ENCODE results near the gene PRR19. TPM values are rescaled to one million over a fixed set of nuclear protein-coding genes. Genes with fewer than 3 reads are reported as not detected.
A peak's percentile ranks its signal among the peaks of the same experiment; 100 is the strongest.

The PRR19 gene
- total RNA-seq, 1 experiment from 2014 or later: 2.3 TPM

DNA sequence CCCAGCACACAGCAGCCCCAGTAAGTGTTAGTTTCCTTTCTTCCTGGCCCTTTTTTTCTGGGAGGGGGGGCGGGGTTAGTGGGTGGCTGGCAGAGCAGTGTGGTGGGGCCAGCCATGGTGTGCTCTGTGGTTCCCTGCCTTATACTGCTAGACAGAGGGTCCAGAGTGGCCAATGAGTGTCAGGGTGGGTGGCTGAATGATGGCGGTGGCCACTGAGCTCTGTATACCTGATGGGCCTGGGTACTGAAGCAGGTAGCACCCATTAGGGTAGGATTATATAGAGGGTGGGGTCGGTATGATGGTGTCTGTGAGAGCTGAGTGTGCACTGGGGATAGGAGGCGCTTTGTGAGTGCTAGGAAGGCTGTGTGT is 19.1 kb upstream of the PRR19 start:
- DNase-seq (ENCODE audit: low read depth): no peak

DNA sequence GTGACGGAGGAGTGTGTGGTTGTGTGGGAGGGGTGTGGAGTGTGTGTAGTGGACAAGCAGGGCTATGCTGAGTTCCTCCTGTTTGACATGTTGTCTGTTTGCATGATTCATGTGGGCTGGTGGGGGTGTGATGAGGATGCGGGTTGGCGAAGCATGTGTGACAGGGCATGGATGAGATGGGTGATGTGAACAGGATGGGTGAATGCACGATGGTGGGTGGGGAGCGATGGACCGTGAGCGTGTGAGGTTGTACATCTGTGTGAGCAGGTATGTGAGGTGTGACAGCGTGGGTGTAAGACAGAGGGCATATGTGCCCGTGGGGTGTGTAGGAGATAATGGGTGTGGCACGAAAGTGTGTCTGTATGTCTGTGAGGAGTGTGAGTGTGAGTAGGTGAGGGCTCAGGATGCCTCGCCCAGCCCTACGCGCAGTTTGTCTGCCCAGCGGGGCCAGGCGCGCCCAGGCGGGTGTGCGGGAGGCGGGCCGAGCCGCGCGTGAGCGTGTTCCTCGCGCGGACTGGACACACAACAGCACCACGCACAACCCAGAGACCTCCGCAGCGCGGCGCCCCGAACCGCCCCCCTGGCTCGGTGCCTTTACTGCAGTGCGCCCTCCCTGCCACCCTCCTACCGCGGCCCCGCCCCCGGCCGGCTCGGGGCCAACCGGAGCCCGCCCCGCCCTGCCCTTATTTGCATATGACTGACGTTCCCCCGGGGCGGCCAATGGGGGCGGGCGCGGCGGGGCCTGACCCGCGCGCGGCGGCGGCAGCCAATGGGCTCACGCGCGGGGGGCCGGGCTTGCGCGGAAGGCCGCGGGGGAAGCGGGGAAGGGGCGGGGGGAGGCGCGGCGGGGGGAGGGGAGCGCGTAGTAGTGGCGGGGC is 18.5 kb upstream of the PRR19 start:
- peak; percentile 91 for DNase-seq (ENCODE audit: low read depth)

DNA sequence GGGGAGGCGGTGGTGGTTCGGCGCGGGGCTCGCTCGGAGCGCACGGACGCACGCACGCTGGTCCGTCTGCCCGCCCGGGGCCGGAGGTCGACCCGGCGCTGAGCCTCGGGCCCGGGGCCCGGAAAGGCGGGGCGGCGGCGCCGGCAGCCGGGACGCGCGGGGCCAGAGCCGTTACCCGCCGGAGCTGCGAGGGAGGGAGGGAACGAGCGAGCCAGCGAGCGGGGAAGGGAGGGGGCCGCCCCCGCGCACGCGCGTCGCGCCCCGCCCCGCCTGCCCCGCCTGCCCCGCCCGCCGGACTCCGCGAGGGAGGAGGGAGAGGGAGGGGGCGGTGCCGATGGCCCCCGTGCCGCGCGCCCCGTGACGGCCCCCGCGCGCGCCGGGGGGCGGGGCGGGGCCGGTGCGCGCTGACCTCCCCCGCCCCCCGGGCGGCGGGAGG is 17.8 kb upstream of the PRR19 start:
- DNase-seq (ENCODE audit: low read depth): peak; percentile 68

DNA sequence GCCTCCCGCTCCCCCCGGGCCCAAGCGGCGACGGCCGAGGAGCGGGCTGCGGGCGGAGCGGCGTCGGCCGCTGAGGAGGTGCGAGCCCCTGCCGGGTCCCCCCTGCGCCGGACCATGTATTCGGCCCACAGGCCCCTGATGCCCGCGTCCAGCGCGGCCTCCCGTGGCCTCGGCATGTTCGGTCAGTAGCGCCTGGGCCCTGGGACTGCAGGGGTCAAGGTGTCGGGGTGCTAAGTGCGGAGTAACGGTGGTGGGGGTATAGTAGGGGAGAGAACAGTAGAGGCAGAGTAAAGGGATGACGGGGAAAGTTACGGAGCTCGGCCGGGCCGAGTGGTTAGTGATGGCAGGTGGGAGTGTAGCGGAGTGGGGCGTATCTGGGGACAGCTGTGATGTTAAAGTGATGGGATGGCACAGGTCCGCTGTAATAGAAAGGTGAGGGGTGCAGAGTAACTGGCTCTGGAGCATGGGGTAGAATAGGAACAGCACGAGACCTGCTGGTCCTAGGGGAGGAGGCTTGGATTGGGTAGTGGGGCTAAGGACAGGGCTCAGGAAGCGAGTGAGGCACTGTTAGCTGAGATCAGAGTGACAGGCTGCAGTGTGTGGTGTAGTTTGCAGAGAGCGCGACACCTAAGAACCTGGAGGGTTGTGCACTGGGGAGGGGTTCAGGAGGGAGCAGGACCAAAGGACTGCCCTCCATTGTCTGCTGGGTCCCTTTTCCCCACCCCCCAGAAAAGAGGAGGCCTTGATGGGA is 17.2 kb upstream of the PRR19 start:
- no peak for DNase-seq (ENCODE audit: low read depth)

DNA sequence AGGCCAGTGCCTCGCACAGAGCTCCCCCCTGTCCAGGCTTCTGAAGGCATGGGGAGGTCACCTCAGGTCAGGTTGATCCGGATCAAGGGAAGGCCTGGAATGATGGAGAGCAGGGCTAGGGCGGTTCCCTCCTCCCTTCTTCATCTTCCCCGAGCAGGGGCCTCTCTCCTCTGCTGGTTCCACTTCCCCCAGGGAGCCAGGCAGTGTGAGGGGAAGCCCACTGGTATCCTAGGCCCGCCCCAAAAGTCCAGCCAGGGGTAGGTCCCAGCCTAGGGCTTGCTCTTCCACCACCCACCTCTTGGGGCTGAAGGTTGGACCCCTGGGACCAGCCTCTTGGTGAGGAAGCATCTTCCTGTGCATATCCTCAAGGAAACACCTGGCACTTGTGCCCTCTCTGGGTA is 16.4 kb upstream of the PRR19 start:
- no peak for DNase-seq (ENCODE audit: low read depth)

DNA sequence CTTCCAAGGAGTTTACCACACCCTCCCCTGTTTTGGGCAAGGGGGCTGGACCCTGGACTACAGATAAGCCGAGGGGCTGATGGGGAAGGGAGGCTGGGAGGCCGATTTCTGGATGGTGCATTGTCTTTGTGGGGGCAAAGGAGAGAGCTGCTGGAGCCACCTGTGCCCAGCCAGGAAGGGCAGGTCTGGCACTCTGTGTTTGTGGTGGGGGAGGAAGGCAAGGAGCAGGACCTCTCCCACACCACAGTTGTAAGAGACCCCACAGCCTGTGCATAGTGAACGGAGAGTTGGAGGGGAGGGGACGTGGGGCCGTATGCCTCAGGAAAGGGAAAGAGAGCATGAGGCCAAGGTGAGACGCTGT is 16.0 kb upstream of the PRR19 start:
- no peak for DNase-seq (ENCODE audit: low read depth)

DNA sequence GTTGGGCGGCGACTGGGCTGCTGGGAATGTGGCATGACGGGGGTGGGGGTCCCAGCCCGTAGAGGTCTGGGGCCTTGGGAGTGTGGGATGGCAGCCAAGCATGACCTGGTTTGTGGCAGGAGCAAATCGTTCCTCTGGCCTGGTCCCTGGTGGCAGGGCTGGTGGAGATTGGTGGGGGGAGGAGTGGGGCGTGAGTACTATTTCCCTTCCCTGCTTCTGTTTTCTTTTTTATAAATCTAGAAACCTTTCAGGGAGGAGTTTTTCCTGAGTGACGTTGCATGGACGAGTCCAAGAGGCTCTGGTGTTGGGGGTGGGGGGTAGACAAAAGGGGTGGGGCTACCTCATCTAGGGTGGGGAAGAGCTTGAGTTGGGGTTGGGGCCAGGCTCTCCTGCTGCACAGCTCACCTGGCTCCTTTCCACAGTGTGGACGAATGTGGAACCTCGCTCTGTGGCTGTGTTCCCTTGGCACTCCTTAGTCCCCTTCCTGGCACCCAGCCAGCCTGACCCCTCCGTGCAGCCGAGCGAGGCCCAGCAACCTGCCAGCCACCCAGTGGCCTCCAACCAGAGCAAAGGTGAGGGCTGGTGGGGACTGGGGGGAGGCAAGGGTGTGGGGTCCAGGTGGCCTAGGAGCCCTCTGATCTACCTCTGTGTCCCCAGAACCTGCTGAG is 15.4 kb upstream of the PRR19 start:
- no peak for DNase-seq (ENCODE audit: low read depth)

DNA sequence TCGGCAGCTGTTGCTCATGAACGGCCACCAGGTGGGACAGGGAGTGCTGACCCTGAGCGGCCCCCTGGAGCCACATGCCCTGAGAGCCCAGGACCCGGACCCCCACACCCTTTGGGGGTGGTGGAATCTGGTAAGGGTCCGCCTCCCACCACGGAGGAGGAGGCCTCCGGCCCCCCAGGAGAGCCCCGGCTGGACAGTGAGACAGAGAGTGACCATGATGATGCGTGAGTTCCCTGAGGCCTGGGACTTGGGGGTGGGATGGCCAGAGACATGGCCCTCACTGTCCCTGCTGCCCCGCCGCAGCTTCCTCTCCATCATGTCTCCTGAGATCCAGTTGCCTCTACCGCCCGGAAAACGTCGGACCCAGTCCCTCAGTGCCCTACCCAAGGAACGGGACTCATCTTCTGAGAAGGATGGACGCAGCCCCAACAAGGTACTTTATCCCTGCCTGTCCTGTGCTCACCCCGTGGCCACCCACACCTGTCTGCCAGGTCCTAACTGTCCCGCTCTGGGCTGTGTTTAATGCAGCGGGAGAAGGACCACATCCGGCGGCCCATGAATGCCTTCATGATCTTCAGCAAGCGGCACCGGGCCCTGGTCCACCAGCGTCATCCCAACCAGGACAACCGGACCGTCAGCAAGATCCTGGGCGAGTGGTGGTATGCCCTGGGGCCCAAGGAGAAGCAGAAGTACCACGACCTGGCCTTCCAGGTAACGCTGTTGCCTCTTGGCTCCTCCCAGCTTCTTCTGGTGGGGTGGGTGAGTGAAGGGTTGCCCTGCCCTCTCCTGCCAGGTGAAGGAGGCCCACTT is 14.7 kb upstream of the PRR19 start:
- DNase-seq (ENCODE audit: low read depth): no peak

DNA sequence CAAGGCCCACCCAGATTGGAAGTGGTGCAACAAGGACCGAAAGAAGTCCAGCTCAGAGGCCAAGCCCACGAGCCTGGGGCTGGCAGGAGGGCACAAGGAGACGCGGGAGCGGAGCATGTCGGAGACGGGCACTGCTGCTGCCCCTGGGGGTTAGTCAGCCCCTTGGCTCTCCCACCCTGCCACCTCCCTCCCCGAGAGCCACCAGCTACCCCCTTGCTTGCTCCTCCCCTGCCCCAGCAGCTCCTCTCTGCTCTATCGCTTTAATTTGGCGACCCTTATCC is 14.2 kb upstream of the PRR19 start:
- no peak for DNase-seq (ENCODE audit: low read depth)

DNA sequence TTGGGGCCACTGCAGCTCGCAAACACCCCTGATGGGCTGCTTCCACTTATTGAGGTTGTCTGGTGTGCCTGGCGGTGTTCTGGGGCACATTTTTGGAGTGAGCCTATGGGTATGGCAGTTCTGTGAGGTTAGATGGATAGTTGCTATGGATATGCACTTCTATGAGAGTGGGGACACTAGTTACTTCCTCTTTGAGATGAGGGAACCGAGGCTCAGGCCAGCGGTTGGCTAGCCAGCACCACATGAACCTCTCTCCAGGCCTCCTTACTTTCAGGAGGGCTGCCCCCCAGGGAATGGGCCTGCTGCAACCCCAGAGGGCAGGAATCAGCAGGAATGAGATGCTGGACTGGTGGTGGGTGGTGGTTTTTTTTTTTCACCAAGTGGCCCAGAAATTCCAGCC is 13.5 kb upstream of the PRR19 start:
- DNase-seq (ENCODE audit: low read depth): no peak

DNA sequence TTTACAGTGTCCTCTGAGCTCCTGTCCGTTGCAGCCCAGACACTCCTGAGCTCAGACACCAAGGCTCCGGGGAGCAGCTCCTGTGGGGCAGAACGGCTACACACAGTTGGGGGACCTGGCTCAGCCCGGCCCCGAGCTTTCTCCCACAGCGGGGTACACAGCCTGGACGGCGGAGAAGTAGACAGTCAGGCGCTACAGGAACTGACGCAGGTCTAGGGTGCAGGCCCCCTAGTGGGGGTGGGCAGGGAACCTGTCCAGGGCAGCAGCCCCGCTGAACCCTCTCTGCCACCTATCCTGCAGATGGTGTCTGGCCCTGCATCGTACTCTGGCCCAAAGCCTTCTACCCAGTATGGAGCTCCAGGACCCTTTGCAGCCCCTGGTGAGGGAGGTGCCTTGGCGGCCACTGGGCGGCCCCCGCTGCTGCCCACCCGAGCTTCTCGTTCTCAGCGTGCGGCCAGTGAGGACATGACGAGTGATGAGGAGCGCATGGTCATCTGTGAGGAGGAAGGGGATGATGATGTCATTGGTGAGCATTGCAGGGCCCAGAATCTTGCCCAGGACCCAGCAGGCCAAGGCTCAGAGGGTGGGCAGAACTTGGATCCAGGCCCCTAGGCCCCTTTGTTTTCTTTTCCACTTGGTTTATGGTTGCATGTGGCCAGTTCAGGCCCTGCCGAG is 12.9 kb upstream of the PRR19 start:
- no peak for DNase-seq (ENCODE audit: low read depth)

DNA sequence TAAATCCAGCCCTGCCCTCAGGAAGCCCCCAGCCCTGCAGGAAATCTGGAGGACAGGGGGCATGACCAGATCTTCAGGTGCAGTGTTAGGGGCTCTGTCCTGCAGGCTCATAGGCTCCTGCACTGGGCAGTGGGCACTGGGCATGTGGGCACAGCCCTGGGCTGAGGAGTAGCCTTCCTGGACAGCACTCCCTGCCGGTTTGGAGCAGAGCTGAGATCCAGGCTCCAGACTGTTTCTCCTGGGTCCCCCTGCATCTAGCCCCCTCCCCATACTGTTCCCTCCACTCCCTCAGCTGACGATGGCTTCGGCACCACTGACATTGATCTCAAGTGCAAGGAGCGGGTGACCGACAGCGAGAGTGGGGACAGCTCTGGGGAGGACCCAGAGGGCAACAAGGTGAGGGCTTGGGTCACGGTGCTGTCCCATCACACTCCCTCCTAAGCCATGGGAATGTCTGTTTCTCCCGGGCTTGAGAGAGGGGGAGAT is 12.3 kb upstream of the PRR19 start:
- no peak for DNase-seq (ENCODE audit: low read depth)

DNA sequence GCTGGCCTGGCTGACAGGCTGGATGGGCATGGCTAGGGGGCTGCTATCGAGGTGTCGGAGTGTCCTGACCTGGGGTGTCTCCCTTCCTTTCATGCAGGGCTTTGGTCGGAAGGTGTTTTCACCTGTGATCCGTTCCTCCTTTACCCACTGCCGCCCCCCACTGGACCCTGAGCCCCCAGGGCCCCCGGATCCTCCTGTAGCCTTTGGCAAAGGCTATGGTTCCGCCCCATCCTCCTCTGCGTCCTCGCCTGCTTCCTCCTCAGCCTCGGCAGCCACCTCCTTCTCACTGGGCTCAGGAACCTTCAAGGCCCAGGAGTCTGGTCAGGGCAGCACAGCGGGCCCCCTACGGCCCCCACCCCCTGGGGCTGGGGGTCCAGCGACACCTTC is 11.8 kb upstream of the PRR19 start:
- no peak for DNase-seq (ENCODE audit: low read depth)

DNA sequence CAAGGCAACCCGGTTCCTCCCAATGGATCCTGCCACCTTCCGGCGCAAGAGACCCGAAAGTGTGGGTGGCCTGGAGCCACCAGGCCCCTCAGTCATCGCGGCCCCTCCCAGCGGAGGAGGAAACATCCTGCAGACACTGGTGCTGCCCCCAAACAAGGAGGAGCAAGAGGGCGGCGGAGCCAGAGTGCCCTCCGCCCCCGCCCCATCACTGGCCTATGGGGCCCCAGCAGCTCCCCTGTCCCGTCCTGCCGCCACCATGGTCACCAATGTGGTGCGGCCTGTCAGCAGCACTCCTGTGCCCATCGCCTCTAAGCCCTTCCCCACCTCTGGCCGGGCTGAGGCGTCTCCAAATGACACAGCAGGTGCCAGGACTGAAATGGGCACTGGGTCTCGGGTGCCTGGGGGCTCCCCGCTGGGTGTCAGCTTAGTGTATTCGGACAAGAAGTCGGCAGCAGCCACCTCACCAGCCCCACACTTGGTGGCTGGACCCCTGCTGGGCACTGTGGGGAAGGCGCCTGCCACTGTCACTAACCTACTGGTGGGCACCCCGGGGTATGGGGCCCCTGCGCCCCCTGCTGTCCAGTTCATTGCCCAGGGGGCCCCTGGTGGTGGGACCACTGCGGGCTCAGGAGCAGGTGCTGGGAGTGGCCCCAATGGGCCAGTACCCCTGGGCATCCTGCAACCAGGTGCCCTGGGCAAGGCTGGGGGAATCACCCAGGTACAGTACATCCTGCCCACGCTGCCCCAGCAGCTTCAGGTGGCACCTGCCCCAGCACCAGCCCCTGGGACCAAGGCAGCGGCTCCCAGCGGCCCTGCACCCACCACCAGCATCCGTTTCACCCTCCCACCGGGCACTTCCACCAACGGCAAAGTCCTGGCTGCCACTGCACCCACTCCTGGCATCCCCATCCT is 11.2 kb upstream of the PRR19 start:
- DNase-seq (ENCODE audit: low read depth): no peak

DNA sequence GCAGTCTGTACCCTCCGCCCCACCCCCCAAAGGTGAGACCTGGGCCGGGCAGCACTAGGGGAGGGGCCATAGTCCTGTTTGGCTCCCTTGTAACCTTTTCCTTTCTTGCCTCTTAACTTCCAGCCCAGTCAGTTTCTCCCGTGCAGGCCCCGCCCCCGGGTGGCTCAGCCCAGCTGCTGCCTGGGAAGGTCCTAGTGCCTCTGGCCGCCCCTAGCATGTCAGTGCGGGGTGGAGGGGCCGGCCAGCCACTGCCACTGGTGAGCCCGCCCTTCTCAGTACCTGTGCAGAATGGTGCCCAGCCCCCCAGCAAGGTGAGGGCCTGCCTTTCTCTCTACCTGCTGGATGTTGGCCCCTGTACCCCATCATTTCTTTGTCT is 10.5 kb upstream of the PRR19 start:
- DNase-seq (ENCODE audit: low read depth): no peak

DNA sequence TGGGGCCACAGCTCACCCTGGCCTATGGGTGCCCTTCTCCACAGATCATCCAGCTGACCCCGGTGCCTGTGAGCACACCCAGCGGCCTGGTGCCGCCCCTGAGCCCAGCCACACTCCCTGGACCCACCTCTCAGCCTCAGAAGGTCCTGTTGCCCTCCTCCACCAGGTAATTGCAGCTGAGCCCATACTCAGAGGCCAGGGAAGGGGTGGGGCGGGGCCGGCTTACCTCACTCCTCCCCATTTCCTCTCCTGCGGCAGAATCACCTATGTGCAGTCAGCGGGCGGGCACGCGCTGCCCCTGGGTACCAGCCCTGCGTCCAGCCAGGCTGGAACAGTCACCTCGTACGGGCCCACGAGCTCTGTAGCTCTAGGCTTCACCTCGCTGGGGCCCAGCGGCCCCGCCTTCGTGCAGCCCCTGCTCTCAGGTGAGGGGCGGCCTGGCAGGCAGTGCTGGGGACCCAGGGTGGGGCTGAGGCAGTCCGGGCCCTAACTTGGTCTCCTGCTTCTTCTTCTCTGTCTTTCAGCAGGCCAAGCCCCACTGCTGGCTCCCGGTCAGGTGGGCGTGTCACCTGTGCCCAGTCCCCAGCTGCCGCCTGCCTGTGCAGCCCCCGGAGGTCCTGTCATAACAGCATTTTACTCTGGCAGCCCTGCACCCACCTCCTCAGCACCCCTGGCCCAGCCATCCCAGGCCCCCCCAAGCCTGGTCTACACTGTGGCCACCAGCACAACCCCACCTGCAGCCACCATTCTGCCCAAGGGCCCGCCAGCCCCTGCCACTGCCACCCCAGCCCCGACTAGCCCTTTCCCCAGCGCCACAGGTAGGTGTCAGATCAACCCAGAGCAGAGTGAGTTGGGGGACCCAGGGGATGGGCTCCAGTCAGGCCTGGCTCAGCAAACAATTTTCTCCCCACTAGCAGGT is 9.6 kb upstream of the PRR19 start:
- no peak for DNase-seq (ENCODE audit: low read depth)

DNA sequence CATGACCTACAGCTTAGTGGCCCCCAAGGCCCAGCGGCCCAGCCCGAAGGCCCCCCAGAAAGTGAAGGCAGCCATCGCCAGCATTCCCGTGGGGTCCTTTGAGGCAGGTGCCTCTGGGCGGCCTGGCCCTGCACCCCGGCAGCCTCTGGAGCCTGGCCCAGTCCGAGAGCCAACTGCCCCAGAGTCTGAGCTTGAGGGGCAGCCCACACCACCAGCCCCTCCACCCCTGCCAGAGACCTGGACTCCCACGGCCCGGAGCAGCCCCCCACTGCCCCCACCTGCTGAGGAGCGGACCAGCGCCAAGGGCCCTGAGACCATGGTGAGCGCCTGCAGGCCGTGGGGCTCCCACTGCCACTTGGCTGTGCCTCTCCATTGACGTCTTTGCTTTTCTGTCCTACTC is 9.0 kb upstream of the PRR19 start:
- no peak for DNase-seq (ENCODE audit: low read depth)

DNA sequence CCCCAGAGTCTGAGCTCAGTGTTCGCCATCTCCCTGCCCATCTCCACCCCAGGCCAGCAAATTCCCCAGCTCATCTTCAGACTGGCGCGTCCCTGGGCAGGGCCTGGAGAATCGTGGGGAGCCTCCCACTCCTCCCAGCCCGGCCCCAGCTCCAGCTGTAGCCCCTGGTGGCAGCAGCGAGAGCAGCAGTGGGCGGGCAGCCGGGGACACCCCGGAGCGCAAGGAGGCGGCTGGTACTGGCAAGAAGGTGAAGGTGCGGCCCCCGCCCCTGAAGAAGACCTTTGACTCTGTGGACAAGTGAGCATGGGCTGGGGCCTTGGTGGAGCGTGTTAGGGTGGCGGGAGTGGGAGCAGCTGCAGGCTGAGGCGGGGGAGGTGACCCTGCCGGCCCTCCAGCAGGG is 8.4 kb upstream of the PRR19 start:
- DNase-seq (ENCODE audit: low read depth): no peak

DNA sequence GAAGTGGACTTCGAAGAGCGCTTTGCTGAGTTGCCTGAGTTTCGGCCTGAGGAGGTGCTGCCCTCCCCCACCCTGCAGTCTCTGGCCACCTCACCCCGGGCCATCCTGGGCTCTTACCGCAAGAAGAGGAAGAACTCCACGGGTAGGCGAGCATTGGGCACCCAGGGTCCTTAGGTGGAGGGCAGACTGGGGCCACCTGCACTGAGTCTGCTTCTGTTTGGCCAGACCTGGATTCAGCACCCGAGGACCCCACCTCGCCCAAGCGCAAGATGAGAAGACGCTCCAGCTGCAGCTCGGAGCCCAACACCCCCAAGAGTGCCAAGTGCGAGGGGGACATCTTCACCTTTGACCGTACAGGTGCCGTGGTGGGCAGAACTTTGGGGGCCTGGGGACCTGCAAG is 8.0 kb upstream of the PRR19 start:
- DNase-seq (ENCODE audit: low read depth): no peak

Data from LHCN-M2 (cell line).